ENCODE results near the gene IL1RAP. TPM values are rescaled to one million over a fixed set of nuclear protein-coding genes. Genes with fewer than 3 reads are reported as not detected.

The IL1RAP gene, protein sequence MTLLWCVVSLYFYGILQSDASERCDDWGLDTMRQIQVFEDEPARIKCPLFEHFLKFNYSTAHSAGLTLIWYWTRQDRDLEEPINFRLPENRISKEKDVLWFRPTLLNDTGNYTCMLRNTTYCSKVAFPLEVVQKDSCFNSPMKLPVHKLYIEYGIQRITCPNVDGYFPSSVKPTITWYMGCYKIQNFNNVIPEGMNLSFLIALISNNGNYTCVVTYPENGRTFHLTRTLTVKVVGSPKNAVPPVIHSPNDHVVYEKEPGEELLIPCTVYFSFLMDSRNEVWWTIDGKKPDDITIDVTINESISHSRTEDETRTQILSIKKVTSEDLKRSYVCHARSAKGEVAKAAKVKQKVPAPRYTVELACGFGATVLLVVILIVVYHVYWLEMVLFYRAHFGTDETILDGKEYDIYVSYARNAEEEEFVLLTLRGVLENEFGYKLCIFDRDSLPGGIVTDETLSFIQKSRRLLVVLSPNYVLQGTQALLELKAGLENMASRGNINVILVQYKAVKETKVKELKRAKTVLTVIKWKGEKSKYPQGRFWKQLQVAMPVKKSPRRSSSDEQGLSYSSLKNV
- total RNA-seq: 5.1 and 7.9 TPM in 2 replicates

GRCh38 chr3:190513409-190514370 lies at the start of gene IL1RAP:
TSS of gene IL1RAP (plus strand) at chr3:190514085. CDS start at chr3:190564290, 50,205 bp downstream.

Other genes with a start within 250 kb of the IL1RAP start
- gene CLDN1, start 191.6 kb upstream of the IL1RAP start, total RNA-seq: 0.15 and 0.50 TPM in 2 replicates
- gene CLDN16, start 125.9 kb upstream of the IL1RAP start, total RNA-seq: not detected in 2 replicates
- not detected in 2 replicates for gene TMEM207, start 64.2 kb upstream of the IL1RAP start, total RNA-seq

Measured in smooth muscle cell of trachea (primary cell).